ENCODE data around the gene ADAMTS10.

ADAMTS10 gene

DNA sequence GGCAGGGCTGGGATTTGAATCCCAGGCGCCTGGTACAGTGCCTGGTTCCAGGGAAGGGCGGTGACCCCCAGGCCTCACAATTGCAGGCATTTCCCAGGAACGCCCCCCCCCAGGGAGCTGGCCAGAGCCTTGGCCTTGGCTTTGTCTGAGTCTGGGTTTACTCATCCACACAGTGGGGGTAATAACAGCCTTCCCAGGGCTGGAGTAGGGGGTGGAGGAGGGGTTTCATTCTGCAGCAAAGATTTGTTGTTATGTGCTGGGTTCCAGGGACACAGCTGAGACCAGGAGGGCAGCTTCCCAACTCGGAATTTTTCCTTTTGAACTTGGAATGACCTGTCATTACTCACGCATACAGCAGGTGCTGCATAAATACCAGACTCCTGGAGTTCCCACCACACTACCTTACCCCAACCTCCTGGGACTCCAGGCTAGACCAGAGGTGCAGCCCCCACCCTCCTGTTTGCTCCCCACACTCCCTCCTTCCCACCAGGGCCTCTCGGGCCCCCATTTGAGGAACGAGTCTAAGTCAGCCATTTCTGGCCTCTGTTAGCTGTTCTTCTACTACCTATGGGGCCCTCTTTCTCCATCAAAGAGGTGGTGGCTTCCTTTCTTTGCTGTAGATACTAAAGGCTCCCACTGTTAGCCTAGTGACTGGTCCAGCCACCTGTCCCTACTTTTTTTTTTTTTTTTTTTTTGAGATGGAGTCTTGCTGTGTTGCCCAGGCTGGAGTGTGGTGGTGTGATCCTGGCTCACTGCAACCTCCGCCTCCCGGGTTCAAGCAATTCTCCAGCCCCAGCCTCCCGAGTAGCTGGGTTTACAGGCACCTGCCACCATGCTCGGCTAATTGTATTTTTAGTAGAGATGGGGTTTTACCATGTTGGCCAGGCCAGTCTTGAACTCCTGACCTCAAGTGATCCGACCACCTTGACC, 1.6 kb upstream of the ADAMTS10 start:
- no peak overlapping the region for H3K4me3 ChIP-seq (ENCODE audit: low read length in 2 of 2)
- H3K9me3 ChIP-seq (ENCODE audit: control insufficient read depth in 2 of 2, low read length in 2 of 2) = no peaks in the 10 kb centered on the region
- H3K4me1 ChIP-seq (ENCODE audit: control insufficient read depth, insufficient read depth, low read length) = peaks cover 28% of the 10 kb centered on the region
- H3K27me3 ChIP-seq (ENCODE audit: control insufficient read depth in 1 of 2, insufficient read depth in 2 of 2, low read length in 2 of 2) = peaks cover 0 to 3% of the 10 kb centered on the region in 2 donors
- H3K27ac ChIP-seq (ENCODE audit: low read length) = no peak overlapping the region
- no peak overlapping the region for H3K9ac ChIP-seq (ENCODE audit: low read length in 2 of 2)
- H3K36me3 ChIP-seq (ENCODE audit: control insufficient read depth in 2 of 2, insufficient read depth in 2 of 2, low read length in 2 of 2) = no peaks in the 10 kb centered on the region

GRCh38 chr19:8611391-8611876, 919 bp upstream of the ADAMTS10 start:
- H3K9ac ChIP-seq (ENCODE audit: low read length in 2 of 2) = no peak overlapping the region
- H3K4me1 ChIP-seq (ENCODE audit: control insufficient read depth, insufficient read depth, low read length) = peaks cover 28% of the 10 kb centered on the region
- H3K9me3 ChIP-seq (ENCODE audit: control insufficient read depth in 2 of 2, low read length in 2 of 2) = no peaks in the 10 kb centered on the region
- H3K27ac ChIP-seq (ENCODE audit: low read length) = no peak overlapping the region
- no peaks in the 10 kb centered on the region for H3K36me3 ChIP-seq (ENCODE audit: control insufficient read depth in 2 of 2, insufficient read depth in 2 of 2, low read length in 2 of 2)
- H3K27me3 ChIP-seq (ENCODE audit: control insufficient read depth in 1 of 2, insufficient read depth in 2 of 2, low read length in 2 of 2) = peaks cover 0 to 3% of the 10 kb centered on the region in 2 donors
- H3K4me3 ChIP-seq (ENCODE audit: low read length in 2 of 2) = no peak overlapping the region

GRCh38 chr19:8610936-8611300, 403 bp upstream of the ADAMTS10 start:
- H3K4me1 ChIP-seq (ENCODE audit: control insufficient read depth, insufficient read depth, low read length) = peaks cover 28% of the 10 kb centered on the region
- peak overlapping the region in 1 of 2 donors; percentile 90 for H3K4me3 ChIP-seq (ENCODE audit: low read length in 2 of 2)
- no peaks in the 10 kb centered on the region for H3K9me3 ChIP-seq (ENCODE audit: control insufficient read depth in 2 of 2, low read length in 2 of 2)
- no peak overlapping the region for H3K9ac ChIP-seq (ENCODE audit: low read length in 2 of 2)
- no peaks in the 10 kb centered on the region for H3K36me3 ChIP-seq (ENCODE audit: control insufficient read depth in 2 of 2, insufficient read depth in 2 of 2, low read length in 2 of 2)
- H3K27ac ChIP-seq (ENCODE audit: low read length) = no peak overlapping the region
- H3K27me3 ChIP-seq (ENCODE audit: control insufficient read depth in 1 of 2, insufficient read depth in 2 of 2, low read length in 2 of 2) = peaks cover 0 to 3% of the 10 kb centered on the region in 2 donors

GRCh38 chr19:8609279-8610040, 1.1 kb downstream of the ADAMTS10 start:
- H3K9ac ChIP-seq (ENCODE audit: low read length in 2 of 2) = peak overlapping the region; percentile 82 to 85
- peaks cover 0 to 3% of the 10 kb centered on the region in 2 donors for H3K27me3 ChIP-seq (ENCODE audit: control insufficient read depth in 1 of 2, insufficient read depth in 2 of 2, low read length in 2 of 2)
- peak overlapping the region; percentile 72 to 90 for H3K4me3 ChIP-seq (ENCODE audit: low read length in 2 of 2)
- H3K4me1 ChIP-seq (ENCODE audit: control insufficient read depth, insufficient read depth, low read length) = peaks cover 28% of the 10 kb centered on the region
- H3K36me3 ChIP-seq (ENCODE audit: control insufficient read depth in 2 of 2, insufficient read depth in 2 of 2, low read length in 2 of 2) = peaks cover 3 to 4% of the 10 kb centered on the region in 2 donors
- peaks cover 0 to 6% of the 10 kb centered on the region in 2 donors for H3K9me3 ChIP-seq (ENCODE audit: control insufficient read depth in 2 of 2, low read length in 2 of 2)
- H3K27ac ChIP-seq (ENCODE audit: low read length) = no peak overlapping the region

DNA sequence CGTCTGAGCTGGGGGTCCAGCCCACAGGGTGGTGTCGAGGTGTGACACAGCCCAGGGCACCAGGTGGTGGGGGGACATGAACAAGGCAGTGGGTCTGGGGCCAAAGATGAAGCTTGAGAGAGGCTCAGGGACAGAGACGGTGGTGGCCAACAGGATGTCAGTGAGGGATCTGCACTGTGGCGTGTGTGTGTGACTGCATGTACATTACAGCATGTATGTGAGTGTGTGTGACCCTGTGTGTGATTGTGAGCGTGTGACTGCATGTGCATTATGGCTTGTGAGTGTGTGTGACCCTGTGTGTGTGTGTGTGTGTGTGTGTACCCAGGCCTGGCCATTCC, 1.6 kb downstream of the ADAMTS10 start:
- H3K4me3 ChIP-seq (ENCODE audit: low read length in 2 of 2) = peak overlapping the region; percentile 72 to 90
- peak overlapping the region; percentile 82 to 85 for H3K9ac ChIP-seq (ENCODE audit: low read length in 2 of 2)
- peaks cover 0 to 6% of the 10 kb centered on the region in 2 donors for H3K9me3 ChIP-seq (ENCODE audit: control insufficient read depth in 2 of 2, low read length in 2 of 2)
- peaks cover 3 to 4% of the 10 kb centered on the region in 2 donors for H3K36me3 ChIP-seq (ENCODE audit: control insufficient read depth in 2 of 2, insufficient read depth in 2 of 2, low read length in 2 of 2)
- H3K27me3 ChIP-seq (ENCODE audit: control insufficient read depth in 1 of 2, insufficient read depth in 2 of 2, low read length in 2 of 2) = peaks cover 0 to 3% of the 10 kb centered on the region in 2 donors
- H3K4me1 ChIP-seq (ENCODE audit: control insufficient read depth, insufficient read depth, low read length) = peaks cover 28% of the 10 kb centered on the region
- H3K27ac ChIP-seq (ENCODE audit: low read length) = no peak overlapping the region

GRCh38 chr19:8607386-8607785, 3.1 kb downstream of the ADAMTS10 start:
- Histone ChIP-seq H3K4me1 (ENCODE audit: control insufficient read depth, insufficient read depth, low read length) (peaks cover 28% of the 10 kb centered on the region), H3K9me3 (ENCODE audit: control insufficient read depth in 2 of 2, low read length in 2 of 2) (peaks cover 0 to 6% of the 10 kb centered on the region in 2 donors), H3K27ac (ENCODE audit: low read length) (no peak overlapping the region), H3K36me3 (ENCODE audit: control insufficient read depth in 2 of 2, insufficient read depth in 2 of 2, low read length in 2 of 2) (peaks cover 4 to 5% of the 10 kb centered on the region in 2 donors), H3K27me3 (ENCODE audit: control insufficient read depth in 1 of 2, insufficient read depth in 2 of 2, low read length in 2 of 2) (peaks cover 0 to 3% of the 10 kb centered on the region in 2 donors), H3K9ac (ENCODE audit: low read length in 2 of 2) (no peak overlapping the region), H3K4me3 (ENCODE audit: low read length in 2 of 2) (no peak overlapping the region)

DNA sequence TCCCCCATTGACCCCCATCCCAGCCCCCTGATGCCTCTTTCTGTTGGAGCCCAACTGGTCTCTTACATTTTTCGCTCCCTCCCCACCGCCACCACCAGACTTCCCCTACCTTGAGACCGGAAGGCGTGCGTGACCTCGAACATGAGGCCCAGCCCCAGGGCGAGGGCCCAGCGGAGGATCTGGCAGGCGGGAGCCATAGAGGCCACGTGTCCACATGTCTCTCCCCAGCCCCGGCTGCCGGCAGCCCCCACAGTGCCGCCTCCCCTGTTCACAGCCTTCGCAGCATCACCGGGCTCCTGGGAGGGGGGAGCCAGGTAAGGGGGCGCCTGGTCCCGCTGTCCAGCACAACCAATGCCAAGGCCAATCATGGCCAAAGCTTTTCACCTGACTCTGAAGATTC, 5.0 kb downstream of the ADAMTS10 start:
- Histone ChIP-seq H3K27me3 (ENCODE audit: control insufficient read depth in 1 of 2, insufficient read depth in 2 of 2, low read length in 2 of 2) (peaks cover 0 to 3% of the 10 kb centered on the region in 2 donors), H3K27ac (ENCODE audit: low read length) (no peak overlapping the region), H3K4me1 (ENCODE audit: control insufficient read depth, insufficient read depth, low read length) (peaks cover 22% of the 10 kb centered on the region), H3K4me3 (ENCODE audit: low read length in 2 of 2) (no peak overlapping the region), H3K9me3 (ENCODE audit: control insufficient read depth in 2 of 2, low read length in 2 of 2) (peaks cover 0 to 6% of the 10 kb centered on the region in 2 donors), H3K9ac (ENCODE audit: low read length in 2 of 2) (no peak overlapping the region), H3K36me3 (ENCODE audit: control insufficient read depth in 2 of 2, insufficient read depth in 2 of 2, low read length in 2 of 2) (peaks cover 4 to 10% of the 10 kb centered on the region in 2 donors)

DNA sequence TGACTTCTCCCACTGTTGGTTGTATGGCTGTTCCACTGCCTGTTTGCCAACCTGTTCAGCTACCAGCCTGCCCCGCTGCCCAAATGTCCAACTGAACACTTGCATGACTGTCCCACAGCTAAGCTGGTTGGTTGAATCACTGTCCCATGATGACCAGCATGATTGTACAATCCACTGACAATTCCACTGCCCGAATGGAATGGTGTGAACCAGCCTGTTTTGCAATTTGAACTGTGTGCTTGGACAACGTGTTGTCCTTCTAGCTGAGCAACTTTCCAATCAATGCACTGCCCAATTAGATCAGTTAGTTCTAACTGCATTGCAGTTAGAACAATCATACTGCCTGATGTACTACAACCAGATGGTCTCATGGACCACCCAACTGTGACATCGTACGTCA, 8.7 kb downstream of the ADAMTS10 start:
- Histone ChIP-seq H3K27me3 (ENCODE audit: control insufficient read depth in 1 of 2, insufficient read depth in 2 of 2, low read length in 2 of 2) (no peaks in the 10 kb centered on the region), H3K9me3 (ENCODE audit: control insufficient read depth in 2 of 2, low read length in 2 of 2) (peaks cover 0 to 6% of the 10 kb centered on the region in 2 donors), H3K27ac (ENCODE audit: low read length) (no peak overlapping the region), H3K4me3 (ENCODE audit: low read length in 2 of 2) (no peak overlapping the region), H3K36me3 (ENCODE audit: control insufficient read depth in 2 of 2, insufficient read depth in 2 of 2, low read length in 2 of 2) (peaks cover 8 to 10% of the 10 kb centered on the region in 2 donors), H3K4me1 (ENCODE audit: control insufficient read depth, insufficient read depth, low read length) (no peaks in the 10 kb centered on the region), H3K9ac (ENCODE audit: low read length in 2 of 2) (no peak overlapping the region)

DNA sequence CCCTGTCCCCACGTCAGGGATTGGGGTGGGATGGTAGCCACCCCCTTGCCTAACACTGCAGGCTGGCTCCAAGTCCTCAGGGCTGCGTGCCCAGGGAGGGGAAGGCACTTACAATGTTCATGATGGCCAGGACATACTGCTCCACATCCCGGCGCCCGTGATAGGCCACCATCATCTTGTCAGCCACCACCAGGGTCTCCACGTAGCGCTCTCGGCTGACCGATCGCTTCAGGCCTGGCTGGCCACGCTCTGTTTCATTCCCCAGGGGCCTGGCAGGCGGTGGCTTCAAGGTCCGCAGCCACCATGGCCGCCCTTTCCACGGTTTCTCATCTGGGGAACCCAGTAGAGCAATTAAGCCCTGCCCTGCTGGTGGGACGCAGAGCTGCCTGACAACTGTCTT, 9.7 kb downstream of the ADAMTS10 start:
- Histone ChIP-seq H3K4me1 (ENCODE audit: control insufficient read depth, insufficient read depth, low read length) (no peaks in the 10 kb centered on the region), H3K27me3 (ENCODE audit: control insufficient read depth in 1 of 2, insufficient read depth in 2 of 2, low read length in 2 of 2) (no peaks in the 10 kb centered on the region), H3K4me3 (ENCODE audit: low read length in 2 of 2) (no peak overlapping the region), H3K27ac (ENCODE audit: low read length) (no peak overlapping the region), H3K36me3 (ENCODE audit: control insufficient read depth in 2 of 2, insufficient read depth in 2 of 2, low read length in 2 of 2) (peaks cover 8 to 13% of the 10 kb centered on the region in 2 donors), H3K9ac (ENCODE audit: low read length in 2 of 2) (no peak overlapping the region), H3K9me3 (ENCODE audit: control insufficient read depth in 2 of 2, low read length in 2 of 2) (peaks cover 0 to 6% of the 10 kb centered on the region in 2 donors)

GRCh38 chr19:8600064-8600463, 10.5 kb downstream of the ADAMTS10 start:
- no peaks in the 10 kb centered on the region for H3K27me3 ChIP-seq (ENCODE audit: control insufficient read depth in 1 of 2, insufficient read depth in 2 of 2, low read length in 2 of 2)
- no peak overlapping the region for H3K9ac ChIP-seq (ENCODE audit: low read length in 2 of 2)
- no peak overlapping the region for H3K27ac ChIP-seq (ENCODE audit: low read length)
- H3K36me3 ChIP-seq (ENCODE audit: control insufficient read depth in 2 of 2, insufficient read depth in 2 of 2, low read length in 2 of 2) = peaks cover 6 to 14% of the 10 kb centered on the region in 2 donors
- H3K4me3 ChIP-seq (ENCODE audit: low read length in 2 of 2) = no peak overlapping the region
- H3K4me1 ChIP-seq (ENCODE audit: control insufficient read depth, insufficient read depth, low read length) = no peaks in the 10 kb centered on the region
- H3K9me3 ChIP-seq (ENCODE audit: control insufficient read depth in 2 of 2, low read length in 2 of 2) = peaks cover 0 to 5% of the 10 kb centered on the region in 2 donors
